GM12878 (cell line): ENCODE results near the gene C9.

Experiments used
- BHLHE40 ChIP-seq, 2 experiments: fragments of 450-650 bp in 1 of 2; IDR thresholded peaks; 2 replicates each; pipeline ENCODE4 v1.6.1; 2011 to 2017; ENCODE audit warnings: low read depth in 2 of 2, borderline replicate concordance in 1 of 2, improper control_type of control experiment in 1 of 2, low read length in 1 of 2, mild to moderate bottlenecking in 1 of 2
- EGR1 ChIP-seq, 2 experiments: IDR thresholded peaks; 1 replicate in 1 of 2; 2 replicates in 1 of 2; pipeline ENCODE4 v1.6.1; 2011 to 2012; ENCODE audit warnings: low read depth in 2 of 2, low read length in 2 of 2, borderline replicate concordance in 1 of 2, mild to moderate bottlenecking in 1 of 2, moderate library complexity in 1 of 2
- EZH2 ChIP-seq: IDR thresholded peaks from 2 replicates; pipeline ENCODE4 v1.6.1; 2012; ENCODE audit warnings: low read depth, mild to moderate bottlenecking, control low read depth, inconsistent platforms, low read length, borderline replicate concordance; ENCODE audit not compliant: control insufficient read depth
- JUNB ChIP-seq: IDR thresholded peaks from 2 replicates; pipeline ENCODE4 v1.6.1; 2016; ENCODE audit warnings: antibody characterized with exemption, mild to moderate bottlenecking
- NR2C2 ChIP-seq: IDR thresholded peaks from 2 replicates; pipeline ENCODE4 v1.6.1; 2011; ENCODE audit warnings: borderline replicate concordance, low read depth; ENCODE audit not compliant: control insufficient read depth, insufficient read length
- POLR2A ChIP-seq: IDR thresholded peaks from 2 replicates; pipeline ENCODE4 v1.6.1; 2011; ENCODE audit warnings: low read depth, mild to moderate bottlenecking, low read length
- RAD51 ChIP-seq: fragments of 450-650 bp; IDR thresholded peaks from 2 replicates; pipeline ENCODE4 v1.6.1; 2016; ENCODE audit warnings: moderate library complexity, mild to moderate bottlenecking, inconsistent platforms
- RFX5 ChIP-seq: IDR thresholded peaks from 2 replicates; pipeline ENCODE4 v1.6.1; 2011; ENCODE audit warnings: low read depth, low read length, improper control_type of control experiment
- TAF1 ChIP-seq: IDR thresholded peaks from 2 replicates; pipeline ENCODE4 v1.6.1; 2011; ENCODE audit warnings: mild to moderate bottlenecking, low read depth, low read length, borderline replicate concordance
- YY1 ChIP-seq: IDR thresholded peaks from 2 replicates; pipeline ENCODE4 v1.6.1; 2011; ENCODE audit warnings: low read depth, mild to moderate bottlenecking, low read length
- TF ChIP-seq, protein P1 (sequence below): fragments of 450-650 bp; IDR thresholded peaks from 2 replicates; pipeline ENCODE4 v1.6.1; 2016; ENCODE audit warnings: mild to moderate bottlenecking, moderate library complexity, borderline replicate concordance
- TF ChIP-seq, protein P2 (sequence below), 3 experiments: IDR thresholded peaks in 2 of 3; conservative IDR thresholded peaks in 1 of 3; 2 replicates each; pipeline ENCODE4 v1.5.1; 2011; ENCODE audit warnings: low read depth in 3 of 3, low read length in 3 of 3, mild to moderate bottlenecking in 3 of 3, control low read depth in 2 of 3, moderate library complexity in 2 of 3, inconsistent platforms in 1 of 3, mixed read lengths in 1 of 3; ENCODE audit not compliant: control insufficient read depth in 2 of 3, insufficient read depth in 1 of 3; ENCODE audit errors: extremely low read depth in 1 of 3
- TF ChIP-seq, protein P3 (sequence below): fragments of 450-650 bp; IDR thresholded peaks from 2 replicates; pipeline ENCODE4 v1.6.1; 2016; ENCODE audit warnings: mild to moderate bottlenecking

DNA sequence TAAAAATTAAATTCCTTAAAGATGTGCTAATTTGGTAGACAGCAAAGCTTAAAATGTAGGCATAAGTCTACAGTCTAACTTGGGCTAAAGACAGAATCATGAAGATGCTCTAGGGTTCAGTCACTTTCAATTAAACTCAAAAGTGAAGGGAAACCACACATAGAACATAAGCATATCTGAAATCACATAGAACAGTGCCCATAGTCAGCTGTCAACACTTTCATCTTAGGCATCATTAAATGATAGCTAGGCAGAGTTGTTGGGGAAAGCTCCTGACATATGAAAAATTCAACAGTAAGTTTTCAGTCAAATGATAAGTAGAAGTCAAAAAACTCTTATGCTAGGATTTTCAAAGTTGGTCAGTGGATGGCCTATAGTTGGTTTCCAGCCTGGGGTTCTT lies 49.5 kb upstream of the C9 start:
- no peak for TF ChIP-seq NR2C2
- TF ChIP-seq BHLHE40 (IDR thresholded peaks at IDR 0.05; ENCODE audit: borderline replicate concordance in 1 of 2, low read depth in 2 of 2, low read length in 1 of 2): no peak
- TF ChIP-seq, protein P1, sequence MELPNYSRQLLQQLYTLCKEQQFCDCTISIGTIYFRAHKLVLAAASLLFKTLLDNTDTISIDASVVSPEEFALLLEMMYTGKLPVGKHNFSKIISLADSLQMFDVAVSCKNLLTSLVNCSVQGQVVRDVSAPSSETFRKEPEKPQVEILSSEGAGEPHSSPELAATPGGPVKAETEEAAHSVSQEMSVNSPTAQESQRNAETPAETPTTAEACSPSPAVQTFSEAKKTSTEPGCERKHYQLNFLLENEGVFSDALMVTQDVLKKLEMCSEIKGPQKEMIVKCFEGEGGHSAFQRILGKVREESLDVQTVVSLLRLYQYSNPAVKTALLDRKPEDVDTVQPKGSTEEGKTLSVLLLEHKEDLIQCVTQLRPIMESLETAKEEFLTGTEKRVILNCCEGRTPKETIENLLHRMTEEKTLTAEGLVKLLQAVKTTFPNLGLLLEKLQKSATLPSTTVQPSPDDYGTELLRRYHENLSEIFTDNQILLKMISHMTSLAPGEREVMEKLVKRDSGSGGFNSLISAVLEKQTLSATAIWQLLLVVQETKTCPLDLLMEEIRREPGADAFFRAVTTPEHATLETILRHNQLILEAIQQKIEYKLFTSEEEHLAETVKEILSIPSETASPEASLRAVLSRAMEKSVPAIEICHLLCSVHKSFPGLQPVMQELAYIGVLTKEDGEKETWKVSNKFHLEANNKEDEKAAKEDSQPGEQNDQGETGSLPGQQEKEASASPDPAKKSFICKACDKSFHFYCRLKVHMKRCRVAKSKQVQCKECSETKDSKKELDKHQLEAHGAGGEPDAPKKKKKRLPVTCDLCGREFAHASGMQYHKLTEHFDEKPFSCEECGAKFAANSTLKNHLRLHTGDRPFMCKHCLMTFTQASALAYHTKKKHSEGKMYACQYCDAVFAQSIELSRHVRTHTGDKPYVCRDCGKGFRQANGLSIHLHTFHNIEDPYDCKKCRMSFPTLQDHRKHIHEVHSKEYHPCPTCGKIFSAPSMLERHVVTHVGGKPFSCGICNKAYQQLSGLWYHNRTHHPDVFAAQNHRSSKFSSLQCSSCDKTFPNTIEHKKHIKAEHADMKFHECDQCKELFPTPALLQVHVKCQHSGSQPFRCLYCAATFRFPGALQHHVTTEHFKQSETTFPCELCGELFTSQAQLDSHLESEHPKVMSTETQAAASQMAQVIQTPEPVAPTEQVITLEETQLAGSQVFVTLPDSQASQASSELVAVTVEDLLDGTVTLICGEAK: no peak
- TF ChIP-seq, protein P2, sequence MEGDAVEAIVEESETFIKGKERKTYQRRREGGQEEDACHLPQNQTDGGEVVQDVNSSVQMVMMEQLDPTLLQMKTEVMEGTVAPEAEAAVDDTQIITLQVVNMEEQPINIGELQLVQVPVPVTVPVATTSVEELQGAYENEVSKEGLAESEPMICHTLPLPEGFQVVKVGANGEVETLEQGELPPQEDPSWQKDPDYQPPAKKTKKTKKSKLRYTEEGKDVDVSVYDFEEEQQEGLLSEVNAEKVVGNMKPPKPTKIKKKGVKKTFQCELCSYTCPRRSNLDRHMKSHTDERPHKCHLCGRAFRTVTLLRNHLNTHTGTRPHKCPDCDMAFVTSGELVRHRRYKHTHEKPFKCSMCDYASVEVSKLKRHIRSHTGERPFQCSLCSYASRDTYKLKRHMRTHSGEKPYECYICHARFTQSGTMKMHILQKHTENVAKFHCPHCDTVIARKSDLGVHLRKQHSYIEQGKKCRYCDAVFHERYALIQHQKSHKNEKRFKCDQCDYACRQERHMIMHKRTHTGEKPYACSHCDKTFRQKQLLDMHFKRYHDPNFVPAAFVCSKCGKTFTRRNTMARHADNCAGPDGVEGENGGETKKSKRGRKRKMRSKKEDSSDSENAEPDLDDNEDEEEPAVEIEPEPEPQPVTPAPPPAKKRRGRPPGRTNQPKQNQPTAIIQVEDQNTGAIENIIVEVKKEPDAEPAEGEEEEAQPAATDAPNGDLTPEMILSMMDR (IDR thresholded peaks at IDR 0.05 in 2 of 3, conservative IDR thresholded peaks at IDR 0.05 in 1 of 3; ENCODE audit: control insufficient read depth in 2 of 3, extremely low read depth in 1 of 3, insufficient read depth in 1 of 3, low read depth in 3 of 3, low read length in 3 of 3): no peak
- TF ChIP-seq RAD51: no peak
- TF ChIP-seq TAF1: no peak
- no peak for TF ChIP-seq RFX5
- TF ChIP-seq POLR2A: no peak
- TF ChIP-seq EGR1 (IDR thresholded peaks at IDR 0.05; ENCODE audit: borderline replicate concordance in 1 of 2, low read depth in 2 of 2, low read length in 2 of 2): no peak
- no peak for TF ChIP-seq EZH2
- TF ChIP-seq, protein P3, sequence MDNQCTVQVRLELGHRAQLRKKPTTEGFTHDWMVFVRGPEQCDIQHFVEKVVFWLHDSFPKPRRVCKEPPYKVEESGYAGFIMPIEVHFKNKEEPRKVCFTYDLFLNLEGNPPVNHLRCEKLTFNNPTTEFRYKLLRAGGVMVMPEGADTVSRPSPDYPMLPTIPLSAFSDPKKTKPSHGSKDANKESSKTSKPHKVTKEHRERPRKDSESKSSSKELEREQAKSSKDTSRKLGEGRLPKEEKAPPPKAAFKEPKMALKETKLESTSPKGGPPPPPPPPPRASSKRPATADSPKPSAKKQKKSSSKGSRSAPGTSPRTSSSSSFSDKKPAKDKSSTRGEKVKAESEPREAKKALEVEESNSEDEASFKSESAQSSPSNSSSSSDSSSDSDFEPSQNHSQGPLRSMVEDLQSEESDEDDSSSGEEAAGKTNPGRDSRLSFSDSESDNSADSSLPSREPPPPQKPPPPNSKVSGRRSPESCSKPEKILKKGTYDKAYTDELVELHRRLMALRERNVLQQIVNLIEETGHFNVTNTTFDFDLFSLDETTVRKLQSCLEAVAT: no peak
- no peak for TF ChIP-seq YY1
- TF ChIP-seq JUNB: no peak
